Natural killer cell (primary cell): ENCODE data around the gene RNF126. TPM values are rescaled to one million over a fixed set of nuclear protein-coding genes. Genes with fewer than 3 reads are reported as not detected.

Source experiments
- ATAC-seq, 3 donors: fragments of 150-1000 bp in 2 of 3; fragments of 200-7000 bp in 1 of 3; cut with Tn5 transposase; 1 replicate in 1 of 3; 2 replicates in 2 of 3; pipeline ENCODE4 v1.10.0; 2021; ENCODE audit warnings: mild to moderate bottlenecking in 2 of 3, moderate library complexity in 2 of 3
- DNase-seq, 2 donors: peaks; one replicate each; pipeline versions ENCODE4 v3.0.0 to v3.0.0-alpha.2; 2013 to 2021; ENCODE audit warnings: mixed read lengths in 1 of 2
- H3K27ac ChIP-seq: one replicate; pipeline ENCODE4 v1.5.1; 2013; ENCODE audit warnings: mild to moderate bottlenecking, low read length
- H3K27me3 ChIP-seq: one replicate; pipeline ENCODE4 v1.6.1; 2013; ENCODE audit warnings: low read length; ENCODE audit not compliant: control insufficient read depth, insufficient read depth
- H3K36me3 ChIP-seq: one replicate; pipeline ENCODE4 v1.6.1; 2013; ENCODE audit warnings: low read length; ENCODE audit not compliant: control insufficient read depth, insufficient read depth
- H3K4me1 ChIP-seq: one replicate; pipeline ENCODE4 v1.6.1; 2013; ENCODE audit warnings: low read length; ENCODE audit not compliant: control insufficient read depth, insufficient read depth
- H3K4me3 ChIP-seq: one replicate; pipeline ENCODE4 v1.5.1; 2013; ENCODE audit warnings: low read length
- H3K9me3 ChIP-seq: one replicate; pipeline ENCODE4 v1.6.1; 2013; ENCODE audit warnings: low read length; ENCODE audit not compliant: control insufficient read depth, insufficient read depth
- H3K27ac Mint-ChIP-seq, 2 donors: one replicate each; pipeline ENCODE4 v1.8.0; 2022; ENCODE audit warnings: mild to moderate bottlenecking in 2 of 2, mixed read lengths in 2 of 2, moderate library complexity in 1 of 2
- H3K27me3 Mint-ChIP-seq, 2 donors: one replicate each; pipeline ENCODE4 v1.8.0; 2022; ENCODE audit warnings: low read depth in 2 of 2, mixed read lengths in 2 of 2
- H3K36me3 Mint-ChIP-seq: one replicate; pipeline ENCODE4 v1.8.0; 2022; ENCODE audit warnings: mixed read lengths
- H3K4me1 Mint-ChIP-seq, 2 donors: one replicate each; pipeline ENCODE4 v1.8.0; 2022; ENCODE audit warnings: mixed read lengths in 2 of 2
- H3K4me3 Mint-ChIP-seq: one replicate; pipeline ENCODE4 v1.8.0; 2022; ENCODE audit warnings: mild to moderate bottlenecking, moderate library complexity, mixed read lengths
- H3K9me3 Mint-ChIP-seq, 2 donors: one replicate each; pipeline ENCODE4 v1.8.0; 2022; ENCODE audit warnings: mixed read lengths in 2 of 2
- WGBS: methylation state at CpG from one replicate; pipeline ENCODE4 v1.1.7; 2013; ENCODE audit warnings: missing lambda C conversion rate; ENCODE audit not compliant: insufficient coverage; 5-methylcytosine and 5-hydroxymethylcytosine counted together
- intact Hi-C: fragments of 100-400 bp; cut with micrococcal nuclease; formaldehyde crosslinking; loops from one replicate; pipeline ENCODE4 v1.14.2; 2022
- total RNA-seq, 4 donors: library from RNA; stranded (reverse); fragments of 120-200 nt in 1 of 4; gene quantifications; one replicate each; pipeline versions ENCODE4 v1.2.3 to v1.2.4, GENCODE V29; 2013 to 2022
- TF ChIP-seq, protein P1 (sequence below): fragments of 200-600 bp; IDR thresholded peaks from one replicate; pipeline ENCODE4 v1.8.0; 2022; ENCODE audit warnings: antibody characterized with exemption

The RNF126 gene
- total RNA-seq, 3 donors from 2014 or later (not counting 1 experiment from before 2014, with no cell fraction given) = 119 to 149 (median 146) TPM

DNA sequence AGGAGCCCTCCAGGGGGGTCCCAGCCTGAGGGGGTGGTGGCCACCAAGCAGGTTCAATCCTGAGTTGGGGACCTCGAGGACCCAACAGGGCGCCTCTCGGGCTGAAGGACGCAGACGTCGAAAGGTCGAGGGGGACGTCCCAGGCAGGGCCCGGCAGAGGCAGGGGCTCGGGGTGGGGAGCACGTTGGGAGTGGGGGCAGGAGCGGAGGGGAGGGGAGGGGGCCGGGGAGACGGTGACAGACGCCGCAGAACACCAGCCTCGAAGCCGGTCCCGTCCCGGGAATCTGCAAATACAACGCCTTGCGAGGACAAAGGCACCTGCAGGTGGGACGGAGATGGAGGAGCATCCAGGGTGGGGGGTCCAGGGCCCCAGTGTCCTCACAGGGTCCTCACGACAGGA, 19.3 kb downstream of the RNF126 start:
- Mint-ChIP-seq H3K4me3 (no peak overlapping the region), H3K27ac (no peak overlapping the region), H3K27me3 (no peaks in the 10 kb centered on the region), H3K36me3 (no peaks in the 10 kb centered on the region), H3K4me1 (peaks cover 7 to 19% of the 10 kb centered on the region in 2 donors), H3K9me3 (no peaks in the 10 kb centered on the region)
- H3K4me1 ChIP-seq = peaks cover 11% of the 10 kb centered on the region
- no peaks in the 10 kb centered on the region for H3K27me3 ChIP-seq
- H3K9me3 ChIP-seq = no peaks in the 10 kb centered on the region
- intact Hi-C loops = no loop called here
- ATAC-seq = no peak
- TF ChIP-seq, protein P1, sequence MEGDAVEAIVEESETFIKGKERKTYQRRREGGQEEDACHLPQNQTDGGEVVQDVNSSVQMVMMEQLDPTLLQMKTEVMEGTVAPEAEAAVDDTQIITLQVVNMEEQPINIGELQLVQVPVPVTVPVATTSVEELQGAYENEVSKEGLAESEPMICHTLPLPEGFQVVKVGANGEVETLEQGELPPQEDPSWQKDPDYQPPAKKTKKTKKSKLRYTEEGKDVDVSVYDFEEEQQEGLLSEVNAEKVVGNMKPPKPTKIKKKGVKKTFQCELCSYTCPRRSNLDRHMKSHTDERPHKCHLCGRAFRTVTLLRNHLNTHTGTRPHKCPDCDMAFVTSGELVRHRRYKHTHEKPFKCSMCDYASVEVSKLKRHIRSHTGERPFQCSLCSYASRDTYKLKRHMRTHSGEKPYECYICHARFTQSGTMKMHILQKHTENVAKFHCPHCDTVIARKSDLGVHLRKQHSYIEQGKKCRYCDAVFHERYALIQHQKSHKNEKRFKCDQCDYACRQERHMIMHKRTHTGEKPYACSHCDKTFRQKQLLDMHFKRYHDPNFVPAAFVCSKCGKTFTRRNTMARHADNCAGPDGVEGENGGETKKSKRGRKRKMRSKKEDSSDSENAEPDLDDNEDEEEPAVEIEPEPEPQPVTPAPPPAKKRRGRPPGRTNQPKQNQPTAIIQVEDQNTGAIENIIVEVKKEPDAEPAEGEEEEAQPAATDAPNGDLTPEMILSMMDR = no peak
- WGBS = 94% methylated on average over 24 of the region's 24 CpGs
- no peak overlapping the region for H3K27ac ChIP-seq
- peaks cover 20% of the 10 kb centered on the region for H3K36me3 ChIP-seq
- DNase-seq = no peak
- H3K4me3 ChIP-seq = no peak overlapping the region

DNA sequence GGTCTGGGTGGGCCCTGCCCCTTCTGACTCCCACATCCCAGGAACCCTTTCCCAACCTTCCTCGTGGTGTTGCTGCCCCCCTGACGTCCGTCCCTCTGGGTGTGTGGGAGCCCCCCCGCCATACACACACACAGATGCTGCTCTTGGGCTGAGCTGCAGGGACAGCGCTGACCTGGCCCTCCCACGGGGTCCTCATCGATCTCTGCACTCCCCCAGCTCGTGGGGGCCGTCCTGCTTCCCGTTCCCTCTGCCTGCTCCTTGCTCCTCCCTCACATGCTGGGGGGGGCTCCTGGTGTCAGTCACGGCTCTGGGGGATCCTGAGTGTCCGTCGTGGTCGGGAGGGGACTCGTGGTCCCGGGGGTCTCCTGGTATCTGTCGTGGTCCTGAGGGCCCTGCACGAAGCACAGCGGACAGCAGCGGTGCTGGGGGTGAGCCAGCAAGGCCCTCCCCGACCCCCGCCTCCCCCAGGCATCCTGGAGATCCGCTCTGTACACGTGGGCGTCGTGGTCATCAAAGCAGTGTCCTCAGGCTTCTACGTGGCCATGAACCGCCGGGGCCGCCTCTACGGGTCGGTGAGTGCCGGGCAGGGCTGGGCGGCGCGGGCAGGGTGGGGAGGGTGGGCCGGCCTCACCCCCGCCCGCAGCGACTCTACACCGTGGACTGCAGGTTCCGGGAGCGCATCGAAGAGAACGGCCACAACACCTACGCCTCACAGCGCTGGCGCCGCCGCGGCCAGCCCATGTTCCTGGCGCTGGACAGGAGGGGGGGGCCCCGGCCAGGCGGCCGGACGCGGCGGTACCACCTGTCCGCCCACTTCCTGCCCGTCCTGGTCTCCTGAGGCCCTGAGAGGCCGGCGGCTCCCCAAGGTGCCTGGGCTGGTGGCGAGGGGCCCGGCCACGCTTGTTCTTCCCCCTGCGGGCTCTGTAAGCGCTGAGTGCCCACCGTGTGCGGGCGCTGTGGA, 20.0 kb downstream of the RNF126 start:
- Mint-ChIP-seq H3K27ac (peak overlapping the region in 1 of 2 donors; percentile 38), H3K27me3 (no peaks in the 10 kb centered on the region), H3K4me3 (no peak overlapping the region), H3K4me1 (peaks cover 7 to 20% of the 10 kb centered on the region in 2 donors), H3K36me3 (no peaks in the 10 kb centered on the region), H3K9me3 (no peaks in the 10 kb centered on the region)
- H3K4me1 ChIP-seq = peaks cover 17% of the 10 kb centered on the region
- no peaks in the 10 kb centered on the region for H3K9me3 ChIP-seq
- TF ChIP-seq, protein P1 = no peak
- H3K27me3 ChIP-seq = no peaks in the 10 kb centered on the region
- no peak for ATAC-seq
- H3K4me3 ChIP-seq = no peak overlapping the region
- WGBS = 83% methylated on average over 70 of the region's 70 CpGs
- no peak for DNase-seq
- no peak overlapping the region for H3K27ac ChIP-seq
- intact Hi-C loops = no loop called here
- peaks cover 15% of the 10 kb centered on the region for H3K36me3 ChIP-seq

DNA sequence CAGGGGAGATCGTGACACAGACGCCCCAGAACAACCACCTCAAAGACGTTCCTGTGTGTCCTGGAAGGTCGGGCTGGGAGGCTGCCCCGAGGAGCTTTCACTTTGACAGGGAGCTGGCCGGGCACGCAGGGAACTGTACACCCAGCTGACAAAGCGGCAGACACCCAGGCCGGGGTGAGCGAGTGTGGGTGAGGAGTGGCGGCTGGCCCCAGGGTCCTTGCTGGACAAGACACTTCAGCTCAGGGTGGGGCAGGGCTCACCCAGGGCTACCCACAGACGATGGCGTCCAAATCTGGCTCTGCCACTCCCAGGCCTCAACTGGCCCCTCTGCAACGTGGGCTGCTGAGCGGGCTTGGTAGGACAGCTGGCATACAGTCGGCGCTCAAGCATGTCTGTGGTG, 21.3 kb downstream of the RNF126 start:
- TF ChIP-seq, protein P1 = no peak
- intact Hi-C loops = no loop called here
- 85% methylated on average over 17 of the region's 17 CpGs for WGBS
- H3K4me3 ChIP-seq = no peak overlapping the region
- H3K9me3 ChIP-seq = no peaks in the 10 kb centered on the region
- H3K36me3 ChIP-seq = peaks cover 5% of the 10 kb centered on the region
- H3K27ac Mint-ChIP-seq = no peak overlapping the region
- no peaks in the 10 kb centered on the region for H3K27me3 Mint-ChIP-seq
- no peaks in the 10 kb centered on the region for H3K27me3 ChIP-seq
- no peaks in the 10 kb centered on the region for H3K36me3 Mint-ChIP-seq
- H3K27ac ChIP-seq = no peak overlapping the region
- H3K4me1 Mint-ChIP-seq = peaks cover 7 to 20% of the 10 kb centered on the region in 2 donors
- H3K4me1 ChIP-seq = peaks cover 17% of the 10 kb centered on the region
- ATAC-seq (no peak), DNase-seq (no peak)
- H3K9me3 Mint-ChIP-seq = no peaks in the 10 kb centered on the region
- no peak overlapping the region for H3K4me3 Mint-ChIP-seq
